ENCODE data around the gene SEMA7A. TPM values are rescaled to one million over a fixed set of nuclear protein-coding genes. Genes with fewer than 3 reads are reported as not detected.

Gene SEMA7A
- total RNA-seq, 1 experiment from 2014 or later = 74.9 TPM

- Histone ChIP-seq H3K4me1 (ENCODE audit: insufficient read depth, low read length) (peaks cover 43% of the 10 kb centered on the region), H2AFZ (ENCODE audit: low read length) (no peak overlapping the region), H3K4me3 (ENCODE audit: low read length) (no peak overlapping the region), H3K4me2 (ENCODE audit: low read length) (no peak overlapping the region), H3F3A (ENCODE audit: low read length, unreplicated experiment) (peaks cover 10% of the 10 kb centered on the region), H3K9ac (ENCODE audit: low read length) (no peak overlapping the region), H3K27ac (ENCODE audit: low read length) (0 out of 2 replicates have a peak overlapping the region, but pooled peaks have one; percentile 78), H4K20me1 (ENCODE audit: low read length) (no peaks in the 10 kb centered on the region), H3K27me3 (ENCODE audit: low read length) (no peaks in the 10 kb centered on the region), H3K9me2 (replicated peaks; ENCODE audit: low read length) (no peaks in the 10 kb centered on the region), H3K79me2 (ENCODE audit: low read length) (no peaks in the 10 kb centered on the region), H3K9me3 (ENCODE audit: low read length) (no peaks in the 10 kb centered on the region), H3K36me3 (ENCODE audit: low read depth, low read length) (peaks cover 6% of the 10 kb centered on the region; the same call in 1 of the 2 replicates)
- POLR2A ChIA-PET (ENCODE audit: unreplicated experiment) = interaction anchor here (2.7 kb wide), 1 partner anchor 21 kb away, joined by 8 read pairs; no protein-coding TSS in a partner anchor
- CTCF ChIA-PET = no interaction called here
- BruUV-seq (replicated peaks) = no TSS peak
- TF ChIP-seq EZH2phosphoT487 (IDR thresholded peaks at IDR 0.05; ENCODE audit: borderline replicate concordance, low read length) (no peak), CTCF (conservative IDR thresholded peaks at IDR 0.05; ENCODE audit: low read depth, low read length) (no peak), EZH2 (IDR thresholded peaks at IDR 0.05; ENCODE audit: low read length, unreplicated experiment) (no peak)
- intact Hi-C loops (cut with micrococcal nuclease) = no loop called here
- no peak for DNase-seq
- no peak for ATAC-seq
Measured at GRCh38 chr15:74405823-74406222, 27.9 kb downstream of the SEMA7A start.

GRCh38 chr15:74403991-74404563, 29.7 kb downstream of the SEMA7A start:
- ChIA-PET POLR2A (ENCODE audit: unreplicated experiment) (no interaction called here), CTCF (no interaction called here)
- peaks cover 6% of the 10 kb centered on the region for H3K79me2 ChIP-seq (ENCODE audit: low read length)
- no peak overlapping the region for H3K4me2 ChIP-seq (ENCODE audit: low read length)
- H3K9ac ChIP-seq (ENCODE audit: low read length) = no peak overlapping the region
- H4K20me1 ChIP-seq (ENCODE audit: low read length) = no peaks in the 10 kb centered on the region
- intact Hi-C loops (cut with micrococcal nuclease) = no loop called here
- DNase-seq (no peak), ATAC-seq (no peak)
- H3K4me3 ChIP-seq (ENCODE audit: low read length) = no peak overlapping the region
- H3K27me3 ChIP-seq (ENCODE audit: low read length) = no peaks in the 10 kb centered on the region
- H3K36me3 ChIP-seq (ENCODE audit: low read depth, low read length) = no peaks in the 10 kb centered on the region
- no peak for TF ChIP-seq EZH2phosphoT487 (IDR thresholded peaks at IDR 0.05; ENCODE audit: borderline replicate concordance, low read length)
- TF ChIP-seq EZH2 (IDR thresholded peaks at IDR 0.05; ENCODE audit: low read length, unreplicated experiment) = no peak
- TF ChIP-seq CTCF (conservative IDR thresholded peaks at IDR 0.05; ENCODE audit: low read depth, low read length) = no peak
- no peaks in the 10 kb centered on the region for H3K9me2 ChIP-seq (replicated peaks; ENCODE audit: low read length)
- no TSS peak for BruUV-seq (replicated peaks)
- no peaks in the 10 kb centered on the region for H3K9me3 ChIP-seq (ENCODE audit: low read length)
- H3F3A ChIP-seq (ENCODE audit: low read length, unreplicated experiment) = peaks cover 15% of the 10 kb centered on the region
- H2AFZ ChIP-seq (ENCODE audit: low read length) = no peak overlapping the region
- peaks cover 56% of the 10 kb centered on the region for H3K4me1 ChIP-seq (ENCODE audit: insufficient read depth, low read length)
- H3K27ac ChIP-seq (ENCODE audit: low read length) = no peak overlapping the region

GRCh38 chr15:74403588-74403919, 30.2 kb downstream of the SEMA7A start:
- intact Hi-C loops (cut with micrococcal nuclease) = no loop called here
- POLR2A ChIA-PET (ENCODE audit: unreplicated experiment) = no interaction called here

More at GRCh38 chr15:74403588-74403919, 30.2 kb downstream of the SEMA7A start:
- no peak overlapping the region for H3K4me2 ChIP-seq (ENCODE audit: low read length)
- BruUV-seq (replicated peaks) = no TSS peak
- TF ChIP-seq EZH2phosphoT487 (IDR thresholded peaks at IDR 0.05; ENCODE audit: borderline replicate concordance, low read length) (no peak), CTCF (conservative IDR thresholded peaks at IDR 0.05; ENCODE audit: low read depth, low read length) (no peak), EZH2 (IDR thresholded peaks at IDR 0.05; ENCODE audit: low read length, unreplicated experiment) (no peak)
- no peak overlapping the region for H2AFZ ChIP-seq (ENCODE audit: low read length)
- no peak overlapping the region for H3K27ac ChIP-seq (ENCODE audit: low read length)
- DNase-seq (no peak), ATAC-seq (no peak)
- H3K9me2 ChIP-seq (replicated peaks; ENCODE audit: low read length) = no peaks in the 10 kb centered on the region
- H4K20me1 ChIP-seq (ENCODE audit: low read length) = no peaks in the 10 kb centered on the region
- peaks cover 10% of the 10 kb centered on the region for H3F3A ChIP-seq (ENCODE audit: low read length, unreplicated experiment)
- H3K9ac ChIP-seq (ENCODE audit: low read length) = no peak overlapping the region
- no peaks in the 10 kb centered on the region for H3K9me3 ChIP-seq (ENCODE audit: low read length)
- no peaks in the 10 kb centered on the region for H3K36me3 ChIP-seq (ENCODE audit: low read depth, low read length)
- no peak overlapping the region for H3K4me3 ChIP-seq (ENCODE audit: low read length)
- CTCF ChIA-PET = no interaction called here
- H3K27me3 ChIP-seq (ENCODE audit: low read length) = no peaks in the 10 kb centered on the region
- peaks cover 6% of the 10 kb centered on the region for H3K79me2 ChIP-seq (ENCODE audit: low read length)
- peaks cover 56% of the 10 kb centered on the region for H3K4me1 ChIP-seq (ENCODE audit: insufficient read depth, low read length)
